Stimulated activated CD8-positive, alpha-beta memory T cell treated with anti-CD3 and anti-CD28 coated beads, Interleukin-12 subunit alpha, Interleukin-12 subunit beta, amount 100 ng/mL, for 24 hours (primary cell): Measurements from ENCODE around the gene RPL7L1.

Experiments used
- DNase-seq: peaks from one replicate; pipeline ENCODE4 v3.0.0-alpha.2; 2020; ENCODE audit errors: extremely low read depth

RPL7L1 gene

DNA sequence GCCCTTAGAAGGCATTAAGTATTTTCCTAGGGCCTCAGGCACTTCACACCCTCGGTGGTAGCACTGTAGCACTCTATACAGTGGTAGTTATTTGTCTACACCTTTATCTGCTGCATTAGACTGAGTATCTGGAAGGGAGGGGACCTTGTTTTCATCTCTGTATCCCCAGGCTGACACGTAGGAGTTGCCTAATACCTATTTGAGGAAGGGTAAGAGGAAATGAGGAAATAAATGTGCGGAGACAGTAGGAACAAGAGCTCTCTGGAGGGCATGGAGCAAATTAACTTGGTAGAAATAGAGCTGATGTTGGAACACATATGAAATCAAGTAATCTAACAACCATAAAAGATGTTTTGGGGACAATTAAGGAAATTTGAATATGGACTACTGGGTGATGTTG, 53.8 kb downstream of the RPL7L1 start:
- no peak for DNase-seq

DNA sequence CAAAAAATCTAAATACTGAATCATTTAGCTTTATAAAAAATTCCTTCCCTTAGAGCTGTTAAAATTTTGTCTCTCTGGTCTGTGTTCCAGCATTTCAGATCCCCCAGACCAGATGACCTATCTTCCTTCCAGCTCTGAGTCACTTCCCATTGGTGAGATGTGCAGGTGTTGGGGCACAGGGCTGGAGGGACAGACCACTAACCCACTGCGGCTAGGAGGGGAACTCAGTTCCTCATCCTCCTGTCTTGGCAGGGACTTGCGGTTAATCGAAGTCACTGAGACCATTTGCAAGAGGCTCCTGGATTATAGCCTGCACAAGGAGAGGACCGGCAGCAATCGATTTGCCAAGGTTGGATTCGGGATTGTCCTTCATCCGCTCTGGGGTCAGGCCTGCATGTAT, 55.9 kb downstream of the RPL7L1 start:
- no peak for DNase-seq

DNA sequence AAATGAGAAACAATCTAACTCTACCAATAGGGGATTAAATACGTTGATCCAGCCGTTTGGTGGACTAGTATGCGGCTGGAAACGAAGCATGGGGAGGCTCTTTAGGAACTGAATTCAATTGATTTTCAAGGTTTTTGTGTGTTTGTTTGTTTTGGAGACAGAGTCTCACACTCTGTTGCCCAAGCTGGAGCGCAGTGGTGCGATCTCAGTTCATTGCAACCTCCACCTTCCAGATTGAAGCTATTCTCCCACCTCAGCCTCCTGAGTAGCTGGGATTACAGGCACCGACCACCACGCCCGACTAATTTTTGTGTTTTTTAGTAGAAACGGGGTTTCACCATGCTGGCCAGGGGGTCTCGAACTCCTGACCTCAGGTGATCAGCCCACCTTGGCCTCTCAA, 57.0 kb downstream of the RPL7L1 start:
- DNase-seq = no peak

DNA sequence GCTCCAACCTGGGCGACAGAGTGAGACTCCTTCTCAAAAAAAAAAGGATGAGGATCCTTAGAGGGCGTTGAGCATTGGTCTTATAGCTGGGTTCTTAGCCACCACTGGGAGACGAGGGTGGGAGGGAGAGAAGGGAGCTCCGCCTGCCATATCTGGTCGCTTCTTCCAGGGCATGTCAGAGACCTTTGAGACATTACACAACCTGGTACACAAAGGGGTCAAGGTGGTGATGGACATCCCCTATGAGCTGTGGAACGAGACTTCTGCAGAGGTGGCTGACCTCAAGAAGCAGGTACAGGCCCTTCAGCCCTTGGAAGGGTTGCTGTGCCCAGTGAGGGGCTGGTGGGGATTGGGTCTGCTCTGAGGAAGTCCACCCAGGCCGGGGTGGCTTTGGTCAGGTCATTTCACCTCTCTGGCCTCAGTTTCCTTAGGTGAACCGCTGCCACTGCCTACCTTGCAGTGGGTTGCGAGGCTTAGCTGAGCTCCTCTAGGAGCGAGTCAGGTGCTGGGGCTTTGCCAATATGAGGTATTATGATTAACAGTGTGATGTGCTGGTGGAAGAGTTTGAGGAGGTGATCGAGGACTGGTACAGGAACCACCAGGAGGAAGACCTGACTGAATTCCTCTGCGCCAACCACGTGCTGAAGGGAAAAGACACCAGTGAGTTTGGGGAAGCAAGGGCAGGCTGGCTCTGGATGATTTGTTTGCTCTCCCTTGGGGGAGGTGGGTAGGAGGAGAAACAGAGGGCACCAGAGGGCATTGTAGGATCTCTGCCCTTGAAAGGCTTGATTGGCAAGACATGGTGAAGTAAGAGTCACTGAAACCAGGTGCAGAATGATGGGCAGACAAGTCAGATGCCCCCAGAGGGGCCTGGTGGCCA, 58.4 kb downstream of the RPL7L1 start:
- no peak for DNase-seq

DNA sequence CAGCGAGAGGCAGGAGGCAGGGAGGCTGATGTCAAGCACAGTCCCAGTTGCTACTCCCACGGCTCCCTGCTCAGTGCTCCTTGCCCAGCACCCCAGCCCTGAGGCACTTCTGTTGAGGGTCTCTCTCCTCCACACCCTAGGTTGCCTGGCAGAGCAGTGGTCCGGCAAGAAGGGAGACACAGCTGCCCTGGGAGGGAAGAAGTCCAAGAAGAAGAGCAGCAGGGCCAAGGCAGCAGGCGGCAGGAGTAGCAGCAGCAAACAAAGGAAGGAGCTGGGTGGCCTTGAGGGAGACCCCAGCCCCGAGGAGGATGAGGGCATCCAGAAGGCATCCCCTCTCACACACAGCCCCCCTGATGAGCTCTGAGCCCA, 59.0 kb downstream of the RPL7L1 start:
- no peak for DNase-seq

DNA sequence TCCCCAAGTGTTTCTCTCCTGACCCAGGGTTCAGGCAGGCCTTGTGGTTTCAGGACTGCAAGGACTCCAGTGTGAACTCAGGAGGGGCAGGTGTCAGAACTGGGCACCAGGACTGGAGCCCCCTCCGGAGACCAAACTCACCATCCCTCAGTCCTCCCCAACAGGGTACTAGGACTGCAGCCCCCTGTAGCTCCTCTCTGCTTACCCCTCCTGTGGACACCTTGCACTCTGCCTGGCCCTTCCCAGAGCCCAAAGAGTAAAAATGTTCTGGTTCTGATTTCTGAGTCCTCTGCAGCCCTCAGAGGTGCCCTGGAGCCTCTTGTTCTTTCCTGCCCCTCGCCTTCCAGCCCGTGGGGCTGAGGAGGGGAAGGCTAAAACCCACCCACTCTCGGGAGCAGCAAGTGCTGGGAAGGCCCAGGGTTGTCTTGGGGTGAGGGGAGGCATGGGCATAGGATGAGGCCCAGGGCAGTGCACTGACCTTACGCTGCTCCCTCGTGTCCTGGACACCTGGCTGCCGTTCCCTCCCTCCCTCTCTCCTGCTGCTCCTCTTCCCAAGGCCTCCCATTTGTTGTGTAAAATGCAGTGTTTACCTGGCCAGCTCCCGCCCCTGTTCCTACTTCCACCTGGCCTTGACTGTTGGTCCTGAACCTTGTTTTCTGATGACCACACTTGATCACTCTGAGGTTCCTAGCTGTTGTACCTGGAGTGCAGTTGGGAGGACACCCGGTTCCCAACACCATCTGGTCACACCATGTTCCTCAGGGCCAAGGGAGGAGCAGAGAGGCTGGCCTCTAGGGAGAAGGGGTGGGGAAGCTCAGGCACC, 59.8 kb downstream of the RPL7L1 start:
- DNase-seq = no peak
